HK-2 (cell line): ENCODE results near the gene ELK1.
"Not testable (repeated sequence)": the region's sequence is repeated elsewhere in the genome, so short reads cannot be mapped to it uniquely, and the experiment has no call there.

Experiments used
- DNase-seq: peaks from one replicate; pipeline ENCODE4 v3.0.0-alpha.2; 2018; ENCODE audit not compliant: unreplicated experiment

Gene ELK1

GRCh38 chrX:47611926-47612325, 38.4 kb downstream of the ELK1 start:
- no peak for DNase-seq

- no peak for DNase-seq
Measured at GRCh38 chrX:47611489-47611888, 38.9 kb downstream of the ELK1 start.

- no peak for DNase-seq
Measured at GRCh38 chrX:47610511-47610910, 39.9 kb downstream of the ELK1 start.

GRCh38 chrX:47608130-47608810, 42.1 kb downstream of the ELK1 start:
- DNase-seq = no peak

- DNase-seq = no peak
Measured at GRCh38 chrX:47607091-47607490, 43.3 kb downstream of the ELK1 start.

GRCh38 chrX:47605024-47605423, 45.3 kb downstream of the ELK1 start:
- DNase-seq = no peak

- not testable (repeated sequence) for DNase-seq
Measured at GRCh38 chrX:47603125-47603524, 47.2 kb downstream of the ELK1 start.

GRCh38 chrX:47597222-47597621, 53.1 kb downstream of the ELK1 start:
- DNase-seq = no peak

- DNase-seq = no peak
Measured at GRCh38 chrX:47596256-47596655, 54.1 kb downstream of the ELK1 start.

- DNase-seq = no peak
Measured at GRCh38 chrX:47595716-47596251, 54.6 kb downstream of the ELK1 start.

- DNase-seq = no peak
Measured at GRCh38 chrX:47593522-47593921, 56.8 kb downstream of the ELK1 start.

GRCh38 chrX:47590984-47591383, 59.4 kb downstream of the ELK1 start:
- no peak for DNase-seq

- DNase-seq = no peak
Measured at GRCh38 chrX:47587906-47588735, 62.2 kb downstream of the ELK1 start.

GRCh38 chrX:47587091-47587891, 63.1 kb downstream of the ELK1 start:
- no peak for DNase-seq

- DNase-seq = no peak
Measured at GRCh38 chrX:47586043-47586787, 64.1 kb downstream of the ELK1 start.
